Globus pallidus (tissue), 1 donor: ENCODE results near the gene FSCN2.
A peak's percentile ranks its signal among the peaks of the same experiment; 100 is the strongest.

Experiments used
- DNase-seq: peaks from one replicate; pipeline ENCODE4 v3.0.0-alpha.2; 2015; ENCODE audit warnings: low spot score

Gene FSCN2

DNA sequence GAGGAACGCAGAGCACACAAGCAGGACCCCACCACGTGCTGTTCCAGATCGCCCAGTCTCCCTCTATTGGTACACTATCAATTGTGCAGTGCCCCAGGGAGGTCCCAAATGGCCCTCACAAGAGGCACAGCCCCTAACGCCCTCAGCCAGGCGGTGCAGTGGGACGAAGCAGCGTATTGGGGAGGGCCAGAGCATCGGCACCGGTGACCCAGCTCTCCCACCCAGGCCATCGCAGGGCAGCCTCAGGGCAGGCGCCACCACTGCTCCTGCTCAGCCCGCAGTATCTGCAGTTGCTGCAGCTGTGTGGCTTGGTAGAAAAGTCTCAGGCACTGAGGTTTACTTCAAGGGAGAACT lies 29.9 kb downstream of the FSCN2 start:
- DNase-seq: no peak

GRCh38 chr17:81558941-81559806 lies 31.0 kb downstream of the FSCN2 start:
- no peak for DNase-seq

GRCh38 chr17:81561494-81561885 lies 33.3 kb downstream of the FSCN2 start:
- DNase-seq: no peak

DNA sequence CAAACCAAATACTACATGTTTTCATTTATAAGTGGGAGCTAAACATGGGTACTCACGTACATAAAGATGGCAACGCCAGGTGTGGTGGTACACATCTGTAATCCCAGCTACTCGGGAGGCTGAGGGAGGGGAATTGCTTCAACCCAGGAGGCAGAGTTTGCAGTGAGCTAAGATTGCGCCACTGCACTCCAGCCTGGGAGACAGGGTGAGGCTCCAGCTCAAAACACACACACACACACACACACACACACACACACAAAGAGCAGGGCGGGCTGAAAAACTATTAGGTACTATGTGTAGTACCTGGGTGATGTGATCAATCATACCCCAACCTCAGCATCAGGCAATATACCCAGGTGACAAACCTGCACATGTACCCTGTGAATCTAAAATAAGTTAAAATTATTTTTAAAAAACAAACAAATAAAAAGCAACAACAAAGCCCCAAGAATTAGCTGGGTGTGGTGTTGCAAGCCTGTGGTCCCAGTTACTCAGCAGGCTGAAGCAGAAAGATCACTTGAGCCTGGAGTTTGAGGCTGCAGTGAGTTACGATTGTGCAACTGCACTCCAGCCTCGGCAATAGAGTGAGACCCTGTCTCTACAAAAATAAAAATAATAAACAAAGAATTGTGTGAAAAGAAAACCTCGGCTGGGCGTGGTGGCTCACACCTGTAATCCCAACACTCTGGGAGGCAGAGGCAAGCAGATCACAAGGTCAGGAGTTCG lies 35.8 kb downstream of the FSCN2 start:
- no peak for DNase-seq

GRCh38 chr17:81564778-81565177 lies 36.6 kb downstream of the FSCN2 start:
- no peak for DNase-seq

DNA sequence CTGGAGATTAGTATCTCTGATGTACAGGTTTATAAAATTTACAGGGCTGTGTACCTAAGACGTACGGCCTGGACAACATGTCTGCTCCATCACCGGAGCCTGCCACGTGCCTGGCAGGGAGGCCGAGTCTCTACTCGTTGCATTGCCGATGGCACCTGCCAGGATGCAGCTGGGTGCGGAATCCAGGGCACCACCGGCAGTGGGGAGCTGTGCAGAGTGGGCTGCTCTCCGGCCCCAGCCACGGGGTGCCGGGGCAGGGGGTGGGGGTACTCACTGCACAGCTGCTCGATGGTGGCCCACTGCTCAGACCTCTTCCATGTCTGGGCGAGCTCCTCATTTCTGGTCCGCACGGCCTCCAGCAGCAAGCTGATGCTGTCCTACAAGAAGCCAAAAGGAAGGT lies 37.1 kb downstream of the FSCN2 start:
- no peak for DNase-seq

- DNase-seq: peak; percentile 36
Measured at GRCh38 chr17:81566461-81567126, 38.4 kb downstream of the FSCN2 start.

- no peak for DNase-seq
Measured at GRCh38 chr17:81567191-81567590, 39.0 kb downstream of the FSCN2 start.

DNA sequence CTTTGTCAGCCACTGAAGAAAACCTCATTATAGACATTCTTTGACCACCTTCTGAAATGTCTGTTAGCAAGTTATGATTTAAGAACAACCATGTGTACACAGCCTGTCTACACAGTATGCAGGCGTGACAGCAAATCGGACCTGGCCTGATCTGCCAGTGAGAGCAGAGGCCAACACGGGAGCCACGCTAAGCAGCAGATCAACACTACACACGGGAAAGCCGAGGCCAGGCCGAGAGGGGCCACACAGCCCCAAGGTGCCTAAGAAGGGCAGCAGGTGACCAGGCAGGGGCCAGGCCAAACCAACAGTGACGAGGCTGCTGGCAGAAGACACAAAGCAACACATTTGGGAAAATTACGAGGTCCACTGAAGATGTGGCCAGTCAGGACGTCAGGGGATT lies 40.2 kb downstream of the FSCN2 start:
- DNase-seq: no peak

- no peak for DNase-seq
Measured at GRCh38 chr17:81569986-81570514, 41.9 kb downstream of the FSCN2 start.

- DNase-seq: no peak
Measured at GRCh38 chr17:81570964-81571363, 42.8 kb downstream of the FSCN2 start.

DNA sequence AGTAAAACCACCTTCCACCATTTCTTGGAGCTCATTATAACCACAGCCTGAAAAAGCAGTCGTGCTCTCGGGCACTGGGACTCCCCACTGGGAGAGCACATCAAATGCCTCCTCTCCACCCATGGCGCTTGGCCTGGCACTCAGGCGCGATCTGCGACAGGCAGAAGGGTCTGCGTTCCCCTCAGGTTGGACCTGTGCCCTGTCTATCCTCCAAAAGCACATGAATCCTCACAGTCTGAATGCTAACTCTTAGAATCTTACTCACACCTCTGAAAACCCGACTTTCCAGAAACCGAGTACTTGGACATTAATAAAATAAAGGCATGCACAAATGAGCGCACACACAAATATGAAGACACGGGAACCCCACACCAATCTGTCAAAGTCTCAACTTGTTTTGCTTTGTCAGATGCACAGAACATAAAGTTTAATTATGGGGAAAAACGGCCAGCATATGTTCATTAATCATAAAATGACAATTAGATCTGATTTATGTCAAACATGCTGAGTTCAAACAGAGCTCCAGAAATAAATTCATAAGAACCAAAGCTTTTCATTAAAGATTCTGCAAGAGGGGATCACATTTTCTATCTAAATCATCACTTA lies 44.5 kb downstream of the FSCN2 start:
- DNase-seq: no peak

DNA sequence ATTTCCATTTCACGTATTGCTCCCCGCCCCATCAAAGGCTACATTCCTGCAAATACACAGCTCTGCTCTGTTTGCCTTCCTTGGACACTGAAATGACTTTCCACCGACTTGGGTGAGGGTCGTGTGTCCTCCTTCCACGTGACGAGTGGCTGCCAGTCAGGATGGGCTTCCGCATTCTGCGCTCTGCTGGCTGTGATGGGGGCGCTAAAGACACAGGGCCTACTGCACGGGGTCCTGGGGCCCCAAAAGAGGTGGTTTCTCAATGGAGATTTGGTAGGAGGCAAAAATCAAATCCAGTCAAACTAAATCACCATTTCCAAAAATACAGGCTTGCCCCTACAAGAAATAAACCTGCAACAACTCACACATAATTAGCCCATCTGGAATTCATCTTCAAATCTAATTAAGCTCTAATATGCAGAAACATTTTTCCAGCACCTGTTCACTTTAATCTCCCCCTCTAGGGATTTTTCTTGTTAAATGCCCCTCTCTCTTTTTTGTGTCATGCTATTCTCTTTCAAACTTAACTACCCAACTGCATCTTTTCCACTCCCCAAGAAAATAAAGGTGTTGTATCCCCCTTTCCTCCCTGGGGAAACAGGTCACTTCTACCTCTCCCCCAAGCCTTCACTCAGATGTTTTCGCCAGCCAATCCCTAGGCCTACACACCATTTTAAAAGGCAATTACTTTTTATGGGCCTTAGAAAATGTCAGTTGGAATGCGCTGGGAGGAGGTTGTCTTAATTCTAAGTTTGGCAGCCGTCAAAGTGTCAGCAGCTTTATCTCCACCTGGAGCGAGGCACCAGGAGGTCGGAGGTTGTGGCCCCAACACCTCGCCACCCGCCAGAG lies 45.8 kb downstream of the FSCN2 start:
- DNase-seq: no peak

DNA sequence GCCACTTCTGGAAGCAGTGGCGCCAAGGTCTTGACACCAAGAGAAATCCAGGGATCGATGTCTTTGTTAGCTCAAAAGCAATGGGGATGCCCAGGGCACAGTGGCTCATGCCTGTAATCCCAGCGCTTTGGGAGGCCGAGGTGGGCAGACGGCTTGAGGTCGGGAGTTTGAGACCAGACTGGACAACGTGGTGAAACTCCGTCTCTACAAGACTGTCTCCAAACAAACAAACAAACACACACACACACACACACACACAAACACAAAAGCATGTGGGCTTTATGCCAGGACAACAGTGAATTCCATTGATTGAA lies 46.4 kb downstream of the FSCN2 start:
- no peak for DNase-seq

GRCh38 chr17:81575836-81576235 lies 47.7 kb downstream of the FSCN2 start:
- no peak for DNase-seq

DNA sequence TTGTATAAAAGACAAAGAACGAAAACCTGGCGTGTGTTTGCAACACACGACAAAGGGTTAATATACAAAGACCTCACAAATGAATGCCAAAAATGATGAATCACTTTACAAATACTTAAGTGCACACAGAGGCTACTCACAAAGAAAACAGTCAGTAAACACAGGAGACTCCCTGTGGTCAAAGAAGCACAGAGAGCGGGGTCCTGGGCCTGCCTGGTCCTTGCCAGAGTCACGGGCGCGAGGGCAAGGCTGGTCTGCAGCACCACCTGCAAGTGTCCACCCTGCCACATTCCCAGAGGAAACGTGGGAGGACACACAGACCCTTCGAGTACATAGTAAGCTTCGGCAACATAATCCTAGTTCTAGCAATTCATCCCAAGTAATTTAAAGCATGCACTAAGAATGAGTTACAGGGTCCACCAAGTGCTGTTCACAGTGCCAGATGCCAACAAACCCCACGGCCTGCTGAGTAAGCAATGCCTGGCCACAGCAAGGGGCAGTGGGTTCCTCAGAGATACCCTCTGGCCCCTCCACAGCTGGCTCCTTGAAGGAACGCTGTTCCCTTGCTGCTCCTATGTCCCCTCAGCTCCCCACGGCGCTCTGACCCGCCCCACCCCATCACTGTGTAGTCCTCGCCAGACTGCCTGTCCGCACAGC lies 48.6 kb downstream of the FSCN2 start:
- DNase-seq: no peak

DNA sequence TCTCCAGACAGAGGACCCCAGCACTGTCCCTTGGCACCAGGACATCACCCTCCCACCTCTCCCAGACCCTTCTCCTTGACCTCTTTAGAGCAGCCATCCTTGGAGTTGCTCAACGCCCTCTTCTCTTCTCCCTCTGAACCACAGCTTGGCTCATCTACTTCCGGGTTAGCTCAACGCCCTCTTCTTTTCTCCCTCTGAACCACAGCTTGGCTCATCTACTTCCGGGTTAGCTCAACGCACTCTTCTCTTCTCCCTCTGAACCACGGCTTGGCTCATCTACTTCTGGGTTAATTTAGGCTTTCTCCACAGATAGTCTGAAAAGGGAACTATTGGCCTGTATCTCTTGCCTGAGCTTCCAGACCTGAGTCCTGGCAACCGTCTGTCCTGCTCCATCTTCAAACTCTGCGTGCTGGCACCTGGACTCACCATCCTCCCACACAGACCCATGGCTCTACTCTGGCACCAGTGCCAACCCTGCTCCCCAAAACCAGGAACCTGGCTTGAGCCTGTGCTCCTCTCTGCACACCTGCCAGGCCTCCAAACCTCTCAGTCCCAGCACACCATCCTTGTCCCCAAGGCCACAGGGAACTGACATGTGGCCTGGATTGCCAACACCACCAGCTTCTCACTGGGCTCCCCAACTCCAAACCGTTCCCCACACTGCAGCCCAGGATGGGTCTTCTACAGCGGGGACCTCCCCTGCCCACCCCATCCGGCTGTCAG lies 49.3 kb downstream of the FSCN2 start:
- DNase-seq: no peak

GRCh38 chr17:81578038-81578441 lies 49.9 kb downstream of the FSCN2 start:
- DNase-seq: no peak

GRCh38 chr17:81578561-81579225 lies 50.5 kb downstream of the FSCN2 start:
- DNase-seq: no peak

- no peak for DNase-seq
Measured at GRCh38 chr17:81579298-81579697, 51.1 kb downstream of the FSCN2 start.
